ENCODE results near the gene C8B.

The C8B gene

DNA sequence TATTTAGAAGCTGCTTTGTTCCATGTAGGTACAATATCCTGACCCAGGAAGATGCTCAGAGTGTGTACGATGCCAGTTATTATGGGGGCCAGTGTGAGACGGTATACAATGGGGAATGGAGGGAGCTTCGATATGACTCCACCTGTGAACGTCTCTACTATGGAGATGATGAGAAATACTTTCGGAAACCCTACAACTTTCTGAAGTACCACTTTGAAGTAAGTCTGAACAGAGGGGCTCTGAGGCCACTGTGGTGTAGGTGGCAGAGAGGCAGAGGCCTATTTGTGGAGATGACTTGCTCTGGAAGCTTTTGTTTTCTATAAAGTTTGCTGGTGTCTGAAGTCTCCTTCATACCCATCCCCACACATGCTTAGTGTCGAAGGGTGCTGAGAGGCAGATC lies 84.4 kb downstream of the C8B start:
- TF ChIP-seq, protein P1, sequence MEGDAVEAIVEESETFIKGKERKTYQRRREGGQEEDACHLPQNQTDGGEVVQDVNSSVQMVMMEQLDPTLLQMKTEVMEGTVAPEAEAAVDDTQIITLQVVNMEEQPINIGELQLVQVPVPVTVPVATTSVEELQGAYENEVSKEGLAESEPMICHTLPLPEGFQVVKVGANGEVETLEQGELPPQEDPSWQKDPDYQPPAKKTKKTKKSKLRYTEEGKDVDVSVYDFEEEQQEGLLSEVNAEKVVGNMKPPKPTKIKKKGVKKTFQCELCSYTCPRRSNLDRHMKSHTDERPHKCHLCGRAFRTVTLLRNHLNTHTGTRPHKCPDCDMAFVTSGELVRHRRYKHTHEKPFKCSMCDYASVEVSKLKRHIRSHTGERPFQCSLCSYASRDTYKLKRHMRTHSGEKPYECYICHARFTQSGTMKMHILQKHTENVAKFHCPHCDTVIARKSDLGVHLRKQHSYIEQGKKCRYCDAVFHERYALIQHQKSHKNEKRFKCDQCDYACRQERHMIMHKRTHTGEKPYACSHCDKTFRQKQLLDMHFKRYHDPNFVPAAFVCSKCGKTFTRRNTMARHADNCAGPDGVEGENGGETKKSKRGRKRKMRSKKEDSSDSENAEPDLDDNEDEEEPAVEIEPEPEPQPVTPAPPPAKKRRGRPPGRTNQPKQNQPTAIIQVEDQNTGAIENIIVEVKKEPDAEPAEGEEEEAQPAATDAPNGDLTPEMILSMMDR (IDR thresholded peaks at IDR 0.05; ENCODE audit: control insufficient read depth, insufficient read depth, low read depth, low read length, missing control alignments): no peak
- no peak for DNase-seq (ENCODE audit: low read depth)
- H3K4me3 ChIP-seq (ENCODE audit: control insufficient read depth, low read depth, low read length): no peak overlapping the region

DNA sequence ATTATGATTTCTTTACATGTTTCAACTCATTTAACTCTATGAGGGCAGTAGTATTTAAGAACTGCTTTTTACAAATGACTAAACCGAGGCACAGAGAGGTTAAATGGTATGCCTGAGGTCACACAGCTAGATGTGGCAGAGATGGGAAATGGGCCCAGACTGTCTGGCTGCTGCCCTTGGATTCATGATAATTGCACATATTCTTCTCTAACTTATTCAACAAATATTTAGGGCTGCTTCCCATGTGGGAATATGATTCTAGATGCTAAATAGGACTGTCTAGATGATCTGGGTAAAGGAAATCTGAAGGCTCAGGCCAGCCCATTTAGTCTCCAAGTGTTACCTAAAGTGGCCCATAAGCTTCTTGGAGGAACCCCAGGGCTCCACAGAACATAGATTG lies 85.0 kb downstream of the C8B start:
- no peak overlapping the region for H3K4me3 ChIP-seq (ENCODE audit: control insufficient read depth, low read depth, low read length)
- TF ChIP-seq, protein P1 (IDR thresholded peaks at IDR 0.05; ENCODE audit: control insufficient read depth, insufficient read depth, low read depth, low read length, missing control alignments): no peak
- no peak for DNase-seq (ENCODE audit: low read depth)
